Caki2 (cell line): ENCODE results near the gene CREBRF. TPM values are rescaled to one million over a fixed set of nuclear protein-coding genes. Genes with fewer than 3 reads are reported as not detected.
"Not testable (repeated sequence)": the region's sequence is repeated elsewhere in the genome, so short reads cannot be mapped to it uniquely, and the experiment has no call there.

Source experiments
- DNase-seq: peaks from one replicate; pipeline ENCODE4 v3.0.0-alpha.2; 2015; ENCODE audit warnings: low read depth
- in situ Hi-C: cut with HindIII; loops from 2 replicates; pipeline ENCODE4 v1.10.0; 2016; ENCODE audit warnings: low sequenced_read_pairs, low pct_unique_long_range_greater_than_20kb, mixed read lengths
- total RNA-seq: library from RNA; depleted of rRNA; stranded (reverse); fragments of >200 nt; shearing (Covaris generic); gene quantifications from 2 replicates; pipeline ENCODE4 v1.2.3, GENCODE V29; 2014; ENCODE audit warnings: low replicate concordance

The CREBRF gene
- total RNA-seq, 1 experiment from 2014 or later = 22.1 TPM

GRCh38 chr5:173138707-173139106, 82.6 kb downstream of the CREBRF start:
- in situ Hi-C loops = no loop called here

GRCh38 chr5:173139631-173140030, 83.5 kb downstream of the CREBRF start:
- in situ Hi-C loops = no loop called here
- no peak for DNase-seq

More at GRCh38 chr5:173138707-173139106, 82.6 kb downstream of the CREBRF start:
- no peak for DNase-seq

- DNase-seq = no peak
- in situ Hi-C loops = no loop called here
These were observed 84.6 kb downstream of the CREBRF start for GRCh38 chr5:173140769-173141168.

- in situ Hi-C loops = no loop called here
- DNase-seq = no peak
These were observed 87.4 kb downstream of the CREBRF start for GRCh38 chr5:173143567-173143966.

- peak; percentile 98 for DNase-seq
- in situ Hi-C loops = no loop called here
These were observed 88.3 kb downstream of the CREBRF start, which contains the start of gene BNIP1 for GRCh38 chr5:173144200-173145176. BNIP1 (plus strand) TSS chr5:173144531; CDS start chr5:173144546, 15 bp downstream.

- no peak for DNase-seq
- in situ Hi-C loops = no loop called here
These were observed 92.2 kb downstream of the CREBRF start for GRCh38 chr5:173148354-173148753.

GRCh38 chr5:173152547-173152946, 96.4 kb downstream of the CREBRF start:
- DNase-seq = no peak
- in situ Hi-C loops = no loop called here

- DNase-seq = no peak
- in situ Hi-C loops = no loop called here
These were observed 97.7 kb downstream of the CREBRF start for GRCh38 chr5:173153842-173154241.

- in situ Hi-C loops, DNase-seq: not testable (repeated sequence)
These were observed 98.5 kb downstream of the CREBRF start for GRCh38 chr5:173154619-173155018.

GRCh38 chr5:173155912-173156311, 99.8 kb downstream of the CREBRF start:
- in situ Hi-C loops = no loop called here

GRCh38 chr5:173158366-173158765, 102.2 kb downstream of the CREBRF start:
- no peak for DNase-seq
- in situ Hi-C loops = no loop called here

More at GRCh38 chr5:173155912-173156311, 99.8 kb downstream of the CREBRF start:
- DNase-seq = no peak

- in situ Hi-C loops = no loop called here
- DNase-seq = no peak
These were observed 103.1 kb downstream of the CREBRF start for GRCh38 chr5:173159256-173159655.

GRCh38 chr5:173161148-173161547, 105.0 kb downstream of the CREBRF start:
- in situ Hi-C loops = no loop called here
- DNase-seq = no peak

- in situ Hi-C loops = no loop called here
- DNase-seq = no peak
These were observed 107.1 kb downstream of the CREBRF start for GRCh38 chr5:173163219-173163618.

GRCh38 chr5:173165177-173166016, 109.2 kb downstream of the CREBRF start:
- no peak for DNase-seq
- in situ Hi-C loops = no loop called here

GRCh38 chr5:173172166-173172565, 116.0 kb downstream of the CREBRF start:
- no peak for DNase-seq
- in situ Hi-C loops = no loop called here

GRCh38 chr5:173175523-173175922, 119.4 kb downstream of the CREBRF start:
- no peak for DNase-seq
- in situ Hi-C loops = no loop called here

GRCh38 chr5:173178369-173178910, 122.3 kb downstream of the CREBRF start:
- in situ Hi-C loops = no loop called here
- DNase-seq = no peak

GRCh38 chr5:173180331-173180730, 124.2 kb downstream of the CREBRF start:
- DNase-seq = no peak
- in situ Hi-C loops = no loop called here
